Measurements from ENCODE around the gene ATAD1.
"Not testable (repeated sequence)": the region's sequence is repeated elsewhere in the genome, so short reads cannot be mapped to it uniquely, and the experiment has no call there.

The ATAD1 gene

GRCh38 chr10:87826653-87827052 lies 8.6 kb upstream of the ATAD1 start:
- Histone ChIP-seq H3K27me3 (replicated peaks; ENCODE audit: control insufficient read depth, insufficient read depth, low read length) (no peaks in the 10 kb centered on the region), H3K9me3 (ENCODE audit: control insufficient read depth, low read length) (no peaks in the 10 kb centered on the region), H3K4me3 (ENCODE audit: low read length) (no peak overlapping the region), H3K4me1 (ENCODE audit: control insufficient read depth, insufficient read depth, low read length) (no peaks in the 10 kb centered on the region), H3K36me3 (ENCODE audit: control insufficient read depth, insufficient read depth, low read length, severe bottlenecking) (no peaks in the 10 kb centered on the region), H3K9ac (ENCODE audit: low read length) (no peak overlapping the region)
- no peak for DNase-seq (ENCODE audit: low read depth)

DNA sequence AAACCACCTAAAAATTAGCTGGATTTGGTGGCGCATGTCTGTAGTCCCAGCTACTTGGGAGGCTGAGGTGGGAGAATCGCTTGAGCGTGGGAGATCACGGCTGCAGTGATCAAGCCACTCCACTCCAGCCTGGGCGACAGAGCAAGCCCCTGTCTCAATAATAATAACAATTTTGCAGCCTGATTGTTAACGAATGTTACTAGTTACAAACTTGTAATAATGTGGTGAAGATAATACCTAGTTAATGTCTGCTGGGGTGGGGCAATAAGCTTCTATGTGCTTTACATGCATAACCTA lies 1.2 kb upstream of the ATAD1 start:
- Histone ChIP-seq H3K36me3 (ENCODE audit: control insufficient read depth, insufficient read depth, low read length, severe bottlenecking) (no peaks in the 10 kb centered on the region), H3K4me1 (ENCODE audit: control insufficient read depth, insufficient read depth, low read length) (peaks cover 26% of the 10 kb centered on the region), H3K27me3 (replicated peaks; ENCODE audit: control insufficient read depth, insufficient read depth, low read length) (no peaks in the 10 kb centered on the region), H3K9me3 (ENCODE audit: control insufficient read depth, low read length) (no peaks in the 10 kb centered on the region), H3K4me3 (ENCODE audit: low read length) (no peak overlapping the region), H3K9ac (ENCODE audit: low read length) (no peak overlapping the region)
- no peak for DNase-seq (ENCODE audit: low read depth)

DNA sequence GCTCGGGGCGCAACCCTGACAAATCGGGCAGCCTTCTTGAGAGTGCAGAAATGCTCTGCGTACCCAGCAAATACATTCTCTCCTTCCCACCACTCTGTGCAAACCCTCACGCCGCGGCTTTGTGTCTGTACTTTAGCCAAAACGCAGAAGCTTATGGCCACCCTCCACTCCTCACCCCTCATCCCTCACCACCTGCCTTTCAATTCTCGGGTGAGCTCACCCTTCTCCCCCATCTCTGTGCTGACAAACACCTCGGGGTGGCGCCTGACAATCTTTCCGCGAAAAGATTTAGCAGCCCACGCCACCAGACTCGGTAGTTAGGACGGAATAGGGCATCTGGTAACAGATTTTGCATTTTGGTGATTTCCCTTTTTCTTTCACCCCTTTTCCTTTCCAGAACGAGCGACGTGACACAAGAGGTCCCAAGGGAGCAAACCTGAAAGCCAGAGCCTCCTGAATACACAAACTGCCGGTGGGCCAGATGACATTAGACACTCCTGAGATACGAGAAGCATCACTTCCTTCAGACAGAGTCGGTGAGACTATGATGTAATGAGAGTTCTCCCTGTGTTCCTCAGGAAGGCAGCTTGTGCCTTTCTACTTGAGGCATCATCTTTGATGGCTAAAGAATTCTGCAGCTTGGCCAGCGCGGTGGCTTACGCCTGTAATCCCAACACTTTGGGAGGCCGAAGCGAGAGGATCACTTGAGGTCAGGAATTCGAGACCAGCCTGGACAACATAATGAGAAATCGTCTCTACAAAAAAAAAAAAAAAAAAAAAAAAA lies 671 bp upstream of the ATAD1 start:
- Histone ChIP-seq H3K9me3 (ENCODE audit: control insufficient read depth, low read length) (no peaks in the 10 kb centered on the region), H3K36me3 (ENCODE audit: control insufficient read depth, insufficient read depth, low read length, severe bottlenecking) (no peaks in the 10 kb centered on the region), H3K27me3 (replicated peaks; ENCODE audit: control insufficient read depth, insufficient read depth, low read length) (no peaks in the 10 kb centered on the region), H3K4me3 (ENCODE audit: low read length) (peak overlapping the region; percentile 99), H3K9ac (ENCODE audit: low read length) (peak overlapping the region; percentile 95), H3K4me1 (ENCODE audit: control insufficient read depth, insufficient read depth, low read length) (peaks cover 26% of the 10 kb centered on the region)
- peak; percentile 62 for DNase-seq (ENCODE audit: low read depth)

DNA sequence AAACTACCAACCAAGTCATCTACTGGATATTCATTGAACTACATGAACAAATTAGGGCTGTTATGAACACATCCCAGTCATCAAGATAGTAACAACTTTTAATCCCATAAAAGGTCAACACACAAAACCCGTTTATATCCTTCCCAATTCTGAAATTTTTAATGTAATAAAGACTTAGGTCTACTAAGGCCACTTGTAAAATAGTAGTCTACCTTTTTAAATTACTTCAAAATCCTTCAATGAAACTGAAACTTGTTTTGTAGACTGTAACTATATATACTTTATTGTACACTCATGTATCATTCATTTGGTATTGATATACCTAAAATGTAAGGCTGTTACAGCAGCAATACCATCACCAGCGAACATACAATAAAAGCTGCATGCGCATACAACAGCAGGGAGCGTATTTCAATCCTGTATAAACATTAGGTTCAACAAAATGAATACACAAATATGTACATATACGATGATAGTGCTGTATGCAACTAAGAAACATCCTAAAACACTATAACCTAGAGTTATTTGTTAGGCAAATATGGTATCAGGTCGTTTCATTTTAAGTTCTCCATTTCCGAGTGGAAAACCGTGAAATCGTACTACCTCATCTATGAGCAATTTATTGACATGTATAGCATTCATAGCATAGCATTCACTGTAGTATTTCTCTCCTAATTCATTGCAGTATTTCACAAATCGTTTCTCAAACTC lies 973 bp downstream of the ATAD1 start:
- Histone ChIP-seq H3K4me3 (ENCODE audit: low read length) (peak overlapping the region; percentile 99), H3K9me3 (ENCODE audit: control insufficient read depth, low read length) (no peaks in the 10 kb centered on the region)
- DNase-seq (ENCODE audit: low read depth), result peak; percentile 29

DNA sequence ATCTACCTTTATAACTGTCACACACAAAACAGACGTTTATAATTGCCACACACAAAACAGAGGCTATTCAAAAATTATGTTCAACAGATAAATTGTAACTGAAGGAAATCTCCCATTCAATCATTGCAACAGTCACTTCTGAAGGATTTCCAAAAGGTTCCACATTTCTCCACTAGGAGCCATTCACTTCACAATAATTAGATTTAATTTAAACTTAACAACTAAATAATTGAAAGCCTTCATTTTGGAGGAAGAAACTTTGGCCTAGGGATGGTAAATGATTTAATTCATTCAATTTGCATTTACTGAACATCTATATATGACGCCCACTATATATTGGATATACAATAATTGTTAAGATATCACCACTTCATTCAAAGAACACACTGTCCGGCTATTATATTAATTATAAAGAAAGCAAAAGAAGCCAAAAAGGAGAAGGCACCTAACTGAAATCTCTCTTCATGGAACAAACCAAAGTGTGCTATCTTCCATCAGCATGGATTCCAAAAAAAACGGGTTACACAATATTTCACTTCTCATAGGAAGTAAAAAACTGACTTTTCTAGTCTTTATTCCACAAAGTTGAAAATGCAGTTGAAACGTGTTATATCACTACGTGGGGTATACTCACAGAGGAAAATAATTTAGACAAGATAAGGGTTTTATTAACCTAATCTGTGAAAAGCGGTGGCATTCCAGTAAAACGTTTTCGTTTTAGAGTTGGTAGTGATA lies 1.7 kb downstream of the ATAD1 start:
- Histone ChIP-seq H3K4me1 (ENCODE audit: control insufficient read depth, insufficient read depth, low read length) (peaks cover 26% of the 10 kb centered on the region), H3K27me3 (replicated peaks; ENCODE audit: control insufficient read depth, insufficient read depth, low read length) (no peaks in the 10 kb centered on the region), H3K9me3 (ENCODE audit: control insufficient read depth, low read length) (no peaks in the 10 kb centered on the region), H3K9ac (ENCODE audit: low read length) (peak overlapping the region; percentile 95), H3K4me3 (ENCODE audit: low read length) (peak overlapping the region; percentile 99), H3K36me3 (ENCODE audit: control insufficient read depth, insufficient read depth, low read length, severe bottlenecking) (peaks cover 14% of the 10 kb centered on the region)
- peak; percentile 9 for DNase-seq (ENCODE audit: low read depth)

More for the DNA sequence above, 973 bp downstream of the ATAD1 start:
- Histone ChIP-seq H3K9ac (ENCODE audit: low read length) (peak overlapping the region; percentile 95), H3K27me3 (replicated peaks; ENCODE audit: control insufficient read depth, insufficient read depth, low read length) (no peaks in the 10 kb centered on the region), H3K4me1 (ENCODE audit: control insufficient read depth, insufficient read depth, low read length) (peaks cover 26% of the 10 kb centered on the region), H3K36me3 (ENCODE audit: control insufficient read depth, insufficient read depth, low read length, severe bottlenecking) (peaks cover 9% of the 10 kb centered on the region)

DNA sequence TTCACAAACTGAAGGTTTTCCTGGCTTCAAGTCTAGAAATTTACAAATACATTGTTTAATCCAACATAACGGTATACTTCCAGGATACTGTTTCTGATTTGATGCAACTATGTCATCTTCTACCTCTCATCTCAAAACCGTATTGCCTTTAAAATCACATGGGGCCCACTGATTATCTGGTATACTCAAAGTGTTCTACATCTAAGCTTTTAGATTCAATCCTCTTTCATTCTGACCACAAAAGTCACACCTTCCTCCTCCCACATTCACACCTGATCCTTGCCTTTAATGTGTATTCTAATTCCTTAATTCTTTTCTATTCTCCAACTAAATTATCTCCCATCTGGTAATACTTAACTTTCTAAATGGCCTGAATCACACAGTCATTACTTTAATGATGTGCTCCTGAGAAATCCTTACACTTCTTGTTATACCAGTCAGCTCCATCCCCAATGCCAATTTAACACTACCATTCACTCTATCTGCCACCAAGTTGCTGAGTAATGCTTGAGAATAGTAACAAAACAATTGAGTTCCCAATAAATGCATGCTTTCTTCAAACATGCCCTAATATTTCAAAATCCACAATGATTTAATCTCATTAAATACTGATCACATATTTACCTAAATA lies 13.0 kb downstream of the ATAD1 start:
- DNase-seq (ENCODE audit: low read depth), result no peak
- Histone ChIP-seq H3K9me3 (ENCODE audit: control insufficient read depth, low read length) (peaks cover 4% of the 10 kb centered on the region), H3K27me3 (replicated peaks; ENCODE audit: control insufficient read depth, insufficient read depth, low read length) (no peaks in the 10 kb centered on the region), H3K36me3 (ENCODE audit: control insufficient read depth, insufficient read depth, low read length, severe bottlenecking) (peaks cover 57% of the 10 kb centered on the region), H3K4me1 (ENCODE audit: control insufficient read depth, insufficient read depth, low read length) (no peaks in the 10 kb centered on the region), H3K9ac (ENCODE audit: low read length) (no peak overlapping the region), H3K4me3 (ENCODE audit: low read length) (no peak overlapping the region)

DNA sequence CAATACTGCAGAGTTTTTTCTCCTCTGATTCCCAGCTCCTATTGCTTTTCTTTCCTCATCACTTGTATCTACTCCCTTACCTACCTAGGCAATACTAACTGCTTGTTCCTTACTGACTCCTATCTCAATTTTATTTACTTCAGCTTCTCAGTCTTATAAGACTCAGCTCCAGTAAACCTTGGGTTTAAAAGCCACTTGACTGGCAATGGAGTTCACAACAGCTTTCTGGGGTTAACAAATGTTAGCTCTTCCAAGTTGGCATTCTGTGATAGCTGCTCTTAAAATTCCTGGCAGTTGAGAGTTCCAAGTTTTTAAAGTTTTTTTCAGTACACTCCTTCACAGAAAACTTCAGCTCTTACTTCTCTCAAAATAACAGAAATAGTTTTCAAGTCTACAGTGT lies 14.2 kb downstream of the ATAD1 start:
- peaks cover 4% of the 10 kb centered on the region for H3K9me3 ChIP-seq (ENCODE audit: control insufficient read depth, low read length)
- H3K27me3 ChIP-seq (replicated peaks; ENCODE audit: control insufficient read depth, insufficient read depth, low read length), result no peaks in the 10 kb centered on the region
- H3K4me3 ChIP-seq (ENCODE audit: low read length), result no peak overlapping the region
- H3K36me3 ChIP-seq (ENCODE audit: control insufficient read depth, insufficient read depth, low read length, severe bottlenecking), result peaks cover 52% of the 10 kb centered on the region
- no peak overlapping the region for H3K9ac ChIP-seq (ENCODE audit: low read length)
- DNase-seq (ENCODE audit: low read depth), result no peak
- H3K4me1 ChIP-seq (ENCODE audit: control insufficient read depth, insufficient read depth, low read length), result no peaks in the 10 kb centered on the region

DNA sequence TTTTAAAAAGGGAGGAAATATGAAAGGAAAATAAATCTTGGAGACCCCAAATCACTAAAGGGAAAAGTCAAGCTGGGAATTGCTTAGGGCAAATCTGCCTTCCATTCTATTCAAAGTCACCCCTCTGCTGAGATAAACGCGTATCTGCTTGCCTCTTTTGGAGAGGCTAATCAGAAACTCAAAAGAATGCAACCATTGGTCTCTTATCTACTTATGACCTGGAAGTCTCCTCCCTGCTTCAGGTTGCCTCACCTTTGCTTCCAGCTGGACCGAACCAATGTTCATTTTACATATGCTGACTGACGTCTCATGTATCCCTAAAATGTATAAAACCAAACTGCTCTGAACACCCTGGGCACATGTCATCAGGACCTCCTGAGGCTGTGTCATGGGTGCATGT lies 14.7 kb downstream of the ATAD1 start:
- no peak for DNase-seq (ENCODE audit: low read depth)
- H3K27me3 ChIP-seq (replicated peaks; ENCODE audit: control insufficient read depth, insufficient read depth, low read length), result no peaks in the 10 kb centered on the region
- no peaks in the 10 kb centered on the region for H3K4me1 ChIP-seq (ENCODE audit: control insufficient read depth, insufficient read depth, low read length)
- H3K9ac ChIP-seq (ENCODE audit: low read length), result no peak overlapping the region
- H3K4me3 ChIP-seq (ENCODE audit: low read length), result no peak overlapping the region
- H3K9me3 ChIP-seq (ENCODE audit: control insufficient read depth, low read length), result peaks cover 4% of the 10 kb centered on the region
- H3K36me3 ChIP-seq (ENCODE audit: control insufficient read depth, insufficient read depth, low read length, severe bottlenecking), result peaks cover 49% of the 10 kb centered on the region

DNA sequence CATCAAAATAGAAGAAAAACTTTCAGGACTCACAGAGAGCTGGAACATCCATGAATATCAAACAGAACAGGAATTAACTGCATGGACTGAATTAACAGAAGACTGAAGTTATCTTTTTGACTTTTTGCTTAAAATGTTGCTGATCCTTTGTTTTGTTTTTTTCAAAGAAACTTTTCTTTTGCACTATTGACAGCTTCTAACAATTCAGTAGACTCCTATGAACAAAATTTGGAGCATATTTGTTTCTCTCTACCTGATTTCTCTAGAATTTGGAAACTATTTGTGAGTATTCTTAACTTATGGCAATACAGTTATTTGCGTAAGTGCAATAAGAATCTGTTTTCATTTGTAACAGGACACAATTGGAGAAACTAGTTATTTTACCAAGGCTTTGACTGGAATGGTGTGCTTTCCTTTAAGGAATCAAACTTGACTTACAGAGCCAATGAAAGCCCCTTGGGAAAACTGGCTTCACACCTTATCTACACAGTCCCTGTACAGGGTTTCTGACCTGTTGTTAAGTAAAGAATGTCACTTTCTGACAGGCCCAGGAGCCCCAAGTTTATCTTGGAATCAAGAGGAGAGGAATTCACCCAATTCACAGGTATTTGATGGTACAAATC lies 16.1 kb downstream of the ATAD1 start:
- DNase-seq (ENCODE audit: low read depth); H3K4me3 ChIP-seq (ENCODE audit: low read length); H3K9ac ChIP-seq (ENCODE audit: low read length); H3K9me3 ChIP-seq (ENCODE audit: control insufficient read depth, low read length); H3K4me1 ChIP-seq (ENCODE audit: control insufficient read depth, insufficient read depth, low read length); H3K27me3 ChIP-seq (replicated peaks; ENCODE audit: control insufficient read depth, insufficient read depth, low read length): not testable (repeated sequence)
- peaks cover 46% of the 10 kb centered on the region for H3K36me3 ChIP-seq (ENCODE audit: control insufficient read depth, insufficient read depth, low read length, severe bottlenecking)

DNA sequence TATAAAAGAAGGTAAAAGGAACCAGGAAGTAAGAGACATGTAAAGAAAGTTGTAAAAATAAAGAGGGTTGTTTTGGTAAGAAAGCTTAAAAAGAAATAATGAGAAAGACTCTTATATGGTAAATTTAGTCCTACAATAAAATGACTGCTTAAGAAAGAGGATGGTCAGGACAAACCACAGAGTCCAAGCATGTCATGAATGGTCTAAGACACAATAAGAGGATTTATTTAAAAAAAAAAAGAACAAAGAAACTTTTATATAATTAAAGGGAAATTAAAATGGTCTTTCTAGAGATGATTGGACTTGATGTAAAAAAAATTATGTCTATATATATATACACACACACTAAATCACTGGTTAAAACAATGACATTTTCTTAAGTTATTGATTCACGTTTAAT lies 18.2 kb downstream of the ATAD1 start:
- Histone ChIP-seq H3K36me3 (ENCODE audit: control insufficient read depth, insufficient read depth, low read length, severe bottlenecking) (peaks cover 50% of the 10 kb centered on the region), H3K4me3 (ENCODE audit: low read length) (no peak overlapping the region)
- DNase-seq (ENCODE audit: low read depth), result no peak

DNA sequence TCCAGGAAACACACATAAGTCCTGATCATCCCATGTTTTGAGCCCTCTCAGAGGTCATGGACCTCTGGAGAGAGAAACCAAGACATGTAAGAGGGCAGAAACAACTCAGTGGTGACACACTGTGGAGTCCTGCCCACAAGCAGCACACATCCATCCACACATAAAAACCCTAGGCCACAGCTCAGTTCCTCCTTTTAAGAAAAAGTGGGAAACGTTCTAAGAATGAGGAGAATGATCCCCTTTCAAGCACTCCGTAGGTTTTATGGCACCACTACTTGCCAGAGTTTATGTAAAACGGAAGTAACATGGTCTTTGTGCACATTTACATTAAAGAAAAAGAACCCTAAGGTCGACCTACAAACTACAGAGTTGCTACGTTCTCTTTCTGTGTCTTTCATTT lies 19.9 kb downstream of the ATAD1 start:
- Histone ChIP-seq H3K9me3 (ENCODE audit: control insufficient read depth, low read length) (peaks cover 4% of the 10 kb centered on the region), H3K4me3 (ENCODE audit: low read length) (no peak overlapping the region), H3K9ac (ENCODE audit: low read length) (no peak overlapping the region), H3K36me3 (ENCODE audit: control insufficient read depth, insufficient read depth, low read length, severe bottlenecking) (peaks cover 43% of the 10 kb centered on the region), H3K4me1 (ENCODE audit: control insufficient read depth, insufficient read depth, low read length) (peaks cover 13% of the 10 kb centered on the region), H3K27me3 (replicated peaks; ENCODE audit: control insufficient read depth, insufficient read depth, low read length) (no peaks in the 10 kb centered on the region)
- no peak for DNase-seq (ENCODE audit: low read depth)

More for the DNA sequence above, 18.2 kb downstream of the ATAD1 start:
- H3K9me3 ChIP-seq (ENCODE audit: control insufficient read depth, low read length), result peaks cover 4% of the 10 kb centered on the region
- H3K9ac ChIP-seq (ENCODE audit: low read length), result no peak overlapping the region
- no peaks in the 10 kb centered on the region for H3K27me3 ChIP-seq (replicated peaks; ENCODE audit: control insufficient read depth, insufficient read depth, low read length)
- no peaks in the 10 kb centered on the region for H3K4me1 ChIP-seq (ENCODE audit: control insufficient read depth, insufficient read depth, low read length)
